HG02840 (cell line): Measurements from ENCODE around the gene GALNT18.
"Not testable (repeated sequence)": the region's sequence is repeated elsewhere in the genome, so short reads cannot be mapped to it uniquely, and the experiment has no call there.

Source experiments
- ATAC-seq: cut with Tn5 transposase; IDR thresholded peaks from one replicate; pipeline ENCODE4 v1.9.1; 2021; ENCODE audit warnings: mild to moderate bottlenecking, moderate library complexity, moderate number of reproducible peaks; ENCODE audit not compliant: unreplicated experiment, low FRiP score

GALNT18 gene

DNA sequence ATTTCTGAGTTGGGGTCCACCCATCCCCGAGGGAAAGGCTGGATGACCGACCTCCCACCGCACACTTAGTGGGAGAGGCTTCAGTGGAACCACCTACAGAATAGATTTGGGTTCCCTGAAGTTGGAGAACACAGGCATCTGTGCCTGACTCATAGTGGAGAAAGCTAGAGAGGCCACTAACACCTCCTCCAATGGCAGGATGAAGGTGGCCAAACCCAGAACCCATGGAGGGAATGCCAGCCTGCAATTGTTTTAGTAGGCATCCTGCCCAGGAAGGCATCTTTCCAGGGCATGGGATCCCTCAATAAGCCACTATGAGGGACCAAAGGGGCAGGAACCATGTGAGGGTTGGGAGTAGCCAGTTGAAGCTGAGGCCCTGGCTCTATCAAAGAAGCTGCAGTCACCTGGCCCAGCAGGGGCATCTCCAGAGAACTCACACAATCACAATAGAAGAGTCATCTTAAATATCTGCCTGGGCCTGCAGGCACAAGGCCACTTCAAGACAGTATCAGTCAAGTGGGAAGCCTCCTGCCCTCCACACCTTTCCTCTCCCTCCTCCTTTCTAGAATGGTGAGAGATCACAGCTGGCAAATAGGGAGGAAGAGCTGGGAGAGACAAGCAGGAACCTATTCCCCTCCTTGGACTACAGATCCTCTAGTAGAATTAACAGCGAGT, 144.7 kb downstream of the GALNT18 start:
- no peak for ATAC-seq

DNA sequence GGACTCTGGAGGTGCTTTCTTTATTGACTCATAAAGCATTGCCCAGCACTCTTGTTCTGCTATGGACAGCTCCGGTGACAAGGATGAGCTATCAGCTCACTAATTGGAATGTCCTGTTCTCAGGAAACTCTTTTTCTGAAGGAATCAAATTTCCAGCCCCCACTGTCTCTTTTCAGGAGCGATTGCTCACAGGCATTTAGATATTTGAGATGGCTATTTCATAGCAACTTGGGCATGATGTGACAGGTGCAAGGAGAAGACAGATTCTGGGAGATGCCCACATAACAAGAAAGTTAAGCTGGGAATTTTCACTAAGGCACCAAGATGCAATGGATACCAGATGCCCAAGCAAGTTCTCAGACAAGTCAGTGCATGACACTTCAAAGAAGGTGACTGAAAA, 145.3 kb downstream of the GALNT18 start:
- ATAC-seq, result no peak

DNA sequence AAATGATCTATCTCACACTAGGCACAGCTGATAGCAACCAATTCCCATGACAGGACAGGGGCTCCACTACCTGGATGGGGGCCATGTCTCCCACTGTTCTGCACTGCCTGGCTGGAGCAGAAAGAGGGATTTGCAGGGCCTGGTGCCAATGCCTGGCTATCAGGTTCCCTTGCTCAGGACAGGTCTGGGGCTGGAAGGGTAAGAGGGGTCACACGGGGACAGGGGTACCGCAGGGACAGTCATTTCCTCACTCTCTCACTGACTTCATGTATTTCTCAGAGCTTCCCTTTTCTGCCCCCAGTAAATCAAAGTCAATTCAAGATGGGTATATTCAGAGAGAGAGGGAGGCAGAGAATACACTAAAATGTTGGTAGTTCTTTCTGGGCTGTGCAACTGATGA, 149.7 kb downstream of the GALNT18 start:
- no peak for ATAC-seq

DNA sequence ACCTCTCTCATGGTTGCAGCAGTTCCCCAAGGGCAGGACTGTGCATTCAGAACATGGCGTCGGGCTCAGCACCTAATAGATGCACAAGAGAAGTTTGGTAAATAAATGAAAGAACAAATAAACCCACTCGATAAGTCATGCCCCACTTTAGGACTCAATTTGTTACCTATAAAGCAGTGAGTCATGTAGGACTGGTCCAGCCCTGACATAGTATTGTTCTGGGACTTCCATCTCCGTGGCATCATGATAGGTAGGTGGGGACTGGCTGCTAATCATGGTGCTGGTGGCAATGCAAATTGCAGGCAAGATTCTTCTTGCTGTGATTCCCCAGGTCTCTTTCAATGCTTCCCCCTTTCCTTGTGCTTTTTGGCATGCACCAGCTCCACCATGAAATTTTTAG, 150.6 kb downstream of the GALNT18 start:
- no peak for ATAC-seq

DNA sequence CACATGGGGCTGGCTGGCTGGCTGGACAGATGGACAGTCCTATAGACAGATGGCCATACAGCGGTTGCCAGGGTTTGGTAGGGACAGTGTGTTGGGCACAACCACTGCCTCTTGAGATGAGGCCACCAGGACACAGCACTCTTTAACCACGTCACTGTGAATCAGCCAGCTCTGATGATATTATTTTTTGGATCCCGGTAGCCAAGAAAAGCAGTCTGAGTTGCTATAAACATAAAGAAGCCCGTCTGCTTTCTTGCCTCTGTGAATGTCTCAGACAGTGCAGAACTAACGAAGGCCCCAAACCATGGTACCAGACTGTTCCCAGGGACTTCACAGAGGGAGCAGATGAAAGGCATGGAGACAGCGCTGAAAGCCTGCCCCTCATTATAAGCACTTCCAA, 152.9 kb downstream of the GALNT18 start:
- no peak for ATAC-seq

DNA sequence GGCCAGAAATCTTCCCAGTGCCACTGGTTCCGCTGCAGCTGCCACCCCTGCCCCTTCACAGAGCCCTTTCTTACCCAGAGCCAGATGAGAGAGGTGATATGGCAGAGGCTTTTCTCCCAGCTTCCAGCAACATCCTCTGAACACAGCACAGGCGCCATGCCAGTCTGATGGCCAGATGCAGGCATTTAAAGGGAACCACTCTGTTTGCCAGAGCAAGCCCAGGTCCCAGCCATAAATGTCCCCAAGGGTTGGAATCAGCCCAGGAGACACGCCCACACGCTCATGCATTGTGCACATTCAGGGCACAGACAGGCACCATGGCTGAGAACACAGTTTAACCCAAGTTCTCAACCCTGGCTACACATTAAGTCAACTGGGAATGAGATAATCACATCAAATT, 154.5 kb downstream of the GALNT18 start:
- ATAC-seq, result no peak

DNA sequence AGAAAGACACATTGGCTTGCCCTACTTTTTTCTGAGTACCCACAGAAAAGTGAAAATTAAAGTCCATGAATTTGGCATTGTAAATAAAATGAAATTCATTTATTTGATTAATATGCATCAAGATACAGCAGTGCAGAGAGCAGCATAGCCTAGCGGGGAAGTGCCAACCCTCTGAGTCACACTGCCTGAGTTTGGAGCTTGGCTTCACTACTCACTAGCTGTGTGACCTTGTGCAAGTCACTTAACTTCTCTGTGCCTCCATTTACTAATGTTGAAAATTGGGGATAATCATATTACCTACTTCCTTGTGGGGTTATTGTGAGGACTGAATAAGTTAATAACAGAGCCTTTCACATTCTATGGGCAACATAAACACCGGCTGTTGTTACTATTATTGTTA, 157.2 kb downstream of the GALNT18 start:
- no peak for ATAC-seq

DNA sequence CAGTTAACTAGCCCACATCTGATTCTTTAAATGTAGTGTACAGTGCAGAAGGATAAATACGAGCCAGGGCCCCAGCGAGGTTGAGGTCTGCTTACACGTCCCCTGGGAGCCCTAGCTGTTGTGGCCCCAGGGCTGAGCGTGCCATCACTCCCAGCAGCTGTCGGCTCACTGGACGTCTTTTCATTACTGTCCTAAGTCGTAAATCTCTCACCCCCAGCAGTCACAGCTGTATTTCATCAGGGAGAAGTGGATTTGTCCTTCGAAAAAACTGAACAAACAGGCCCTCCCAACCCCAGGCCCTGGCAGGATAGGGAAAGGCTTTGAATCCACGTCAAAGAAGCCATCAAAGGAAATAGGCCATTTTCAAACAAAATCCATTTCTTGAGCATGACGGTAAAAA, 158.4 kb downstream of the GALNT18 start:
- no peak for ATAC-seq

DNA sequence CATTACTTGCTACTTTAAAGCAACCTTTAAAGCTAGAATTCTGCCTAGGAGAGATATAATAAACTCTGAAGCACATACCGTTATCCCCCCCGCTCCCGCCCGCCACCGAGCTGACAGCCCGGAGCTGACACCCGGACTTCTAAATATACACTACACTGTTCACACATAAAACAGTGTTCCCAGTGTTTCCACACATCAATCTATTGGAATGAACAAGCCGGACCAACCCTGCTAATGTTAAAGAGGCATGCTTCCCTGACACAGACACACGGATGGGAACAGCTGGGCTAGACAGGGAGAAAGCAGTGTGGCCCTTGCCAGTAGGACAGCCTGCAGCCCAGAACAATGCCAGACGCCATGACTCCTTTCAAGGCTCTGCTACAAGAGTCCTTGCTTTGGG, 160.3 kb downstream of the GALNT18 start:
- no peak for ATAC-seq

DNA sequence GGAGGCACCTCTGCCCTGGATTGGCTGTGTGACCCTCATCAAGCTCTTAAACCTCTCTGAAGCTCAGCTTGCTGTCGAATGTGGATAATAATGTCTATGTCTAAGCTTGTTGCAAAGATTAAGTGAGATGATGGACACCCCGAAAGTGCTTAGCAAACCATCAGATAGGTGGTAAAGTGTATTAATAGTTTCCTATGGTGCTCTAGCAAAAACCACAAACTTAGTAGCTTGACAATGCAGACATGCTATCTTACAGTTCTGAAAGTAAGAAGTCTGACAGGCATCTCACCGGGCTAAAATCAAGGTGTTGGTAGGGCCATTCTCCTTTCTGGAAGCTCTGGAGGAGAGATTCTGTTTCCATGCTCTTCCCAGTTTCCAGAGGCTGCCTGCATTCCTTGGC, 162.2 kb downstream of the GALNT18 start:
- ATAC-seq, result no peak

DNA sequence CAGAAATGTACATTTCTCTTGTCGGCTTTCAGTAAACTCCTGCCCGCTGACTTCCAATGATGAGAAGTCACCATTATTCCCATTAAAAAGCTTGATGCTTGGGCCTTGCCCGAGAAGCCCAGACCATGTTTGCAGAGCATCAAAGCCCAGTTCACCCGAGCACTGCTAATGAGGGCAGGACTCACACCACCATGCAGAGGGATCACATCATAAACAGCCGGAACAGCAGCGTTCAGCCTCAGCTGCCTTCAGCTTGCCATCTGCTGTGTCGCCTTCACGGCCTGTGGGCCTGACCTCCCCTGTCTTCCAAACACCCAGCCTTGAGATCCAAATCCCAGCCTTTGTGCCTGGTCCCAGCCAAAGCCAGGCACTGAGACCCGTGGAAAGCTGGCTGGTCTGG, 163.3 kb downstream of the GALNT18 start:
- no peak for ATAC-seq

DNA sequence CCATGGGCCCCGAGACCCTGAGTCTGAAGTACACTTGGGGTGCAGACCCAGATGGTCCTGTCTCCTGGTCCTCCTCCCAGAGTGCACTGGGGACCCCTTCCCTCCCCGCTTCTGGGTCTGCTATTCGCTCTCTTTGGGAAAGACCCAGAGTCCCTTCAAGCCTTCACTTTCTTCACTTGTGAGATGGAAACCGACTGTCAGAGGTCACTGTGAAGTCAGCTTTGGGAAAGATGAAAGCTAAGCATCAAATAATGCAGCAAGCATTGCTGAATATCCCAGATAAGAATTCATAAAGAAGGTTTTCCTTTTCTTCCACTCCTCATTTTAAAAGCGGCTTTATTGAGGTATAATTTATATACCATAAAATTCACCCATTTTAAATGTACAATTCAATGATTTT, 163.8 kb downstream of the GALNT18 start:
- ATAC-seq, result no peak

DNA sequence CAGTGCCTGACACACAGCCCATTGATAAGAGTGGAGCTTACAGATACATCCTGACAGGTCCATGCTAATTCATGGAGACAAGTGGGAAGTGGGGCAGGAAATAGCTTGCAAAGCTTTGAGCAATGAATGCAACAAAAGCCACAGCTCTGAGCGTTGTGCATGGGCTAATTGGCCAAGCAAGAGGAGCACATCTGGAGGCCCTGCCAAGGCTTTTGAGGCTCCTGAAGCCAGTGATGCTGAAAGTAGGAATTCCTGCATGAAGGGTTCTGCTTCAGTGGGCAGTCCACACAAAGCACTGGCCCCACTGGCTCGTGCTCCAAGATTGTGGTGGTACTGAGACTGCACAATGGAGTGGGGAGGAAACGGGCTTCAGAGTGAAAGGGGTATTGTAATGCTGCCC, 164.9 kb downstream of the GALNT18 start:
- no peak for ATAC-seq

DNA sequence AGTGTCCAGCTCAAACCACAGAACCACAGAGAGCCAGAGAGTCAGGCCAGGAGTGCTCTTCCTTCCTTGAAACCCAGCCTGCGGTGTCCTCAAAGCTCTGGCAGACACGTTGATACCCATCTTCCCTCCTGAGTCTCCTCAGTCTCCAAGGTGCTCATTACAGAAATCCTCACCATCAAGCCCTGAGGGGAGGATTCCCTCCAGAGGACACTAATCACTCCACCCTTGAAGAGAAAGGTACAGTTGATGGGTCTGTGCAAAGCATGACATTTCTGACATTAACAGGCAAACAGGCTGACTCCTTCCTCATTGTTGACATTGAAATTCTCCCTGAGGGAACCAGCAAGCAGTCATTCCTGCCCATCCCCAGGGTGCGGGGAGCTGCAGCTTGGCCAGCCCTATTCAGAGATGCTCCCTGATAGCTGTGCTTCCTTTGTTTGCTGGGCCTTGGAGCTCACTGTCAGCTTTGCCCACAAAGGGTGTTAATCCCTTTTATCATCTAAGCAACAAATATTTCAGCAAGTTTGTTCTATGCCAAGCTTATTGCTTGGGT, 167.1 kb downstream of the GALNT18 start:
- ATAC-seq, result no peak

DNA sequence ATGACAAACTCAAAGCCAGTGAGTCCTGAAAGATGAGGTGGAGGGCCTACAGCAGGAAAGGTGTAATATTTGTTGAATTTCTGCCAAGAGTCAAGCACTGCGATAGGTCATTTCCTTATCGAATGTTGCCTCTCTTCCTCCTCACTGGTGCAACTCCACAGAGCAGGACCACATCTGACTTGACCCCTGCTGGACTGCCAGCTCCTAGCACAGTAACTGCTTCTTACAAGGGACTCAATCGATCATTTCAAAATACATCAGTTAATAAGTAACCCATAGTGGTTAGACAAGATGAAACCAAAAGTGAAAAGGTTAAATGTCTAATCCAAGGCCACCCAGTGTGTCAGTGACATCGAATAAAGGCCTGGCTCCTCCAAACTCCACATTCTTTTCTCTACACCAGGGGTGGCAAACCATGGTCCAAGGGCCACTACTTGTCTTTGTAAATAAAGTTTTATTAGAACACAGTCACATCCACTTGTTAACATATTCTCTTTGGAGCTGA, 170.3 kb downstream of the GALNT18 start:
- ATAC-seq, result peak; percentile 87

DNA sequence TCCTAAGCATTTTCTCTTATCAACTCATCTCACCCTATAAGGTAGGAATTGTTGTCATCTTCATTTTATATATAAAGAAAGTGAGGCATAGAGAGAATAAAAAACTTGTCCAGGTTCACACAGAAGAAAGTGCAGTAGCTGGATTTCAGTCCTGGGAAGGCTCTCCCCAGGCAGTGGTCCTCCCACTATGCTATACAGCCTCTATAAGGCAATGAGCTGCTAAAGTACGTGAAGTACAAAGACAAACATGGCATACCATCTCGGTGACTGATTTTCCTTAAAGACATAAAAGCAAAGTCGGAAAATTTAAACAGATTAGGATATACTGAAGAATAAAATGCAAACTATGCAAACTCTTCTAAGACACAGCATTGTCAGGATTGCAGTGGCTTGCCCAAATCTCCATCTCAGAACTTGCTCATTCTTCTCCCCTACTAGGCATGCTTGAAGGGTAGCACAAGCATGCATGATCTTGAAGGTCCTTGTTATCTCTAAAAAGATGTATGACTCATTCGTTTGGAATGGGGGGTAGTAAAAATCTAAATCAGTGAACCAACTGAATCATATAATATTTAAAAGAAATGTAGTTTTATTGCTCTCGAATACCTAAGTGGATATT, 171.0 kb downstream of the GALNT18 start:
- no peak for ATAC-seq

DNA sequence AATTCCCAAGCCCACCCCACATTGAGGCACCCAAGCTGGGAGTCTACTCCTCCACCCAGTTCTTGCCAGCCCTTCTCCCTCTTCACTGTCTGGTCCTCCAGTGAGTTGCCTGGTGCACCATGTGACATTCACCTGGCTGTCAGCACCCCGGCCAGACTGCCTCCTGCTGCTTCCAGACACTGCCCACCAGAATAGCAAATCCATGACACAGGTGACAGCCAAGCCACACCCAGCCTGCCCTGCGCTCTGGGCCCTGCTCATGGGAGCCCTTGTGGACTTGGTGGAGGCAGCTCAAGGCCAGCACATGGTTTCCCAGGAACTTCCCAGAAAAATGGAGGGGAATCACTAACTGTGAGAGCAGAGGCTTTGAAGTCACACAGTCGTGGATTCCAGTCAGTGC, 172.5 kb downstream of the GALNT18 start:
- no peak for ATAC-seq

DNA sequence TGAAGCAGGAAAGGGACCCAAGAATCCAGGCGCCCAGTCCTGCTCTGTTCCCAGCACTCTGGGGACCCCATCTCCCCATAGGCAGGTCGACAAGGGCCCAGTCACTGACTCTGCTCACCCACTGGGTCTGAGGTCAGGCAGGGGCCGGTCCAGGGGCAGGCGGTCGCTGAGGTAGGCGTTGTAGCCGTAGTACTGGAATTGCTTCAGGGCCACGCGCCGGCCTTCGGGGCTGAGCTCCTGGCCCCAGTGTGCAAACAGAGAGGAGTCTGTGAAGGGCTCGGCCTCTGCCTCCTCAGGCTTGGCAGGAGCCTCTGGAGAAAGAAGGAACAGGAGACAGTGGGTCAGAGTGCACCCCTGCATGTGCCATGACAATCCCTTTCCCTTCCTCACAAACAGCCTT, 173.2 kb downstream of the GALNT18 start:
- ATAC-seq, result no peak

DNA sequence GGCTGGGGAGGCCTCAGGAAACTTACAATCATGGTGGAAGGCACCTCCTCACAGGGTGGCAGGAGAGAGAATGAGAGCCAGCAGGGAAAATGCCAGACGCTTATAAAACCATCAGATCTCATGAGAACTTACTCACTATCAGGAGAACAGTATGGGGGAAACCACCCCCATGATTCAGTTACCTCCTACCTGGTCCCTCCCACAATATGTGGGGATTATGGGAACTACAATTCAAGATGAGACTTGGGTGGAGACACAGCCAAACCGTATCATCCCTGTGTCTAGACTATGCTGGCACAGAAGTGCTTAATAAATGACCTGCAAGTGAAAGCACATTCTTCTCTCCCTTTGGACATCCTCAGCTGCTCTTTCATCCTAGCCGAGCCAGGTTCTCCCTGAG, 174.2 kb downstream of the GALNT18 start:
- not testable (repeated sequence) for ATAC-seq

DNA sequence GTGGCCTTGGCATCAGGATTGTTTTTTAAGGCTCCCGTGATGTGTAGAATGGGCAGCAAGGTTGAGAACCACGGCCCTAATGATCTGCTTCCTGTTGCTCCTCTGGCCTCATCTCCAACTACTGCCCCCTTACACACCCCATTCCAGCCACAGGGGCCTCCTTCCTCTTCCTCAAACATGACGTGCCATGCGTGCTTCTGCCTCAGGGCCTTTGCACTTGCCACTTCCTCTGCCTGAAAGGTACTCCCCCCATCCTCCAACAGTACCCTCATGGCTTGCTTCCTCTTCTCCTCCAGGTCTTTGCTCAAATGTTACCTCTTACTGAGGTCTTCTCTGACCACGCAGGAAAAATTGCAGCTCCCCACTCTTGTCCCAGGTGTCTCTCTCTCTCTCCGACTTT, 174.8 kb downstream of the GALNT18 start:
- ATAC-seq, result no peak

DNA sequence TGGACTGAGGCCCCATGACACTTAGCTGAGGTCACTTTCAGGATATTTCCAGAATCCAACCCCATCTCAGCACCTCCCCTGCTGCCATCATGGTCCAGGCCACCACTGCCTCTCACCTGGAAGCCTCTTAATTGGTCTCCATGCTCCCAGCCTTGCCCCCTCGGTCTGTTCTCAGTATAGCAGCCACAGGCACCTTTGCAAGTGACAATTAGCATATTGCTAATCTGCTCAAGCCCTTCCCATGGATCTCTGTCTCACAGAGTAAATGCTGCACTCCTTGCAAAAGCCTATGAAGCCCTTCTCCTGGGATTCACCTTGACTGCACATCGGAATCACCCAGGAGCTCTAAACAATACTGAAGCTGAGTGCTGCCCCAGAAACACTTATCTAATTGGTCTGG, 175.2 kb downstream of the GALNT18 start:
- no peak for ATAC-seq
